NCI-H2227 treated with DMSO at 0.1 percent for 48 hours (cell line): ENCODE data around the gene IGFBP5.

ENCODE experiments used
- DNase-seq: peaks from one replicate; lab custom pipeline; 2025; lab: John Stamatoyannopoulos, UW

IGFBP5 gene

DNA sequence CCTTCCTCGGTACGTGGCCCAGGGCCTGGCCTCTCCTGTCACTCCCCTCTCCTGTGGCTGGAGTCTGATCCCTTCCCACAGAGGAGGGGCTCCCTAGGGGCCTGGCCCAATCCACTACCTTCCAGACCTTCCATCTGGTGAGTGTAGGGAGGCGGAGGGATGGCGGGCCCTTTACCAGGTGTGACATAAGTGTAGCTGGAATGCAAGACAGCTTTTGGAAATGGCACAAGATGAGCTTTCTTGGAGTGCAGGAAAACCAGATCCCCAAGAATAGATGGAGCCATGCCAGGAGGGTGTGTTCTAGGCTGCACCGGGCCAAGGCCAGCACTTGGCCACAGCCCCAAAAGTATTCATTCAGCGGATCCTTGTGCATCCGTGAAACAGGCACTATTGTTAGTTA lies 30.1 kb downstream of the IGFBP5 start:
- no peak for DNase-seq

DNA sequence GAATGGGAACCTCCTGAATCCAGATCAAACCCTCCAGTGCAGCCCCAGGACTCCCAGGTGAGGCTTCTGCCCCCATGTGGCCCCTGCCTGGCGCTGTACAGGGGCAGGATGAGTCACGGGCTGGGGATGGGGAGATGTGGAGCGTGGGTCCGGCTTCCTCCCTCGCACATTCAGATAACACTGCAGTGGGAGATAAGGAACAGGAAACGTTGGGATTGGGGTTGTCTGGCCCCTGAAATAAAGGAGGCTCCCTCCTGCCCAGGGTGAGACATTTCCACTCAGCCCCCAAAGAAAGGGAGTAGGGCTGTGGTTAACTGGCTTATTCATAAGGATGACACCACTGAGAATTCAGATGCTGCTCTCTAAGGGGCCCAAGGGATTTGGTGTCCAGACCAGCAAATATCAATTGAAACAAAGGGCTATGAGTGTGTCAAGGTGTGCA lies 30.7 kb downstream of the IGFBP5 start:
- no peak for DNase-seq

DNA sequence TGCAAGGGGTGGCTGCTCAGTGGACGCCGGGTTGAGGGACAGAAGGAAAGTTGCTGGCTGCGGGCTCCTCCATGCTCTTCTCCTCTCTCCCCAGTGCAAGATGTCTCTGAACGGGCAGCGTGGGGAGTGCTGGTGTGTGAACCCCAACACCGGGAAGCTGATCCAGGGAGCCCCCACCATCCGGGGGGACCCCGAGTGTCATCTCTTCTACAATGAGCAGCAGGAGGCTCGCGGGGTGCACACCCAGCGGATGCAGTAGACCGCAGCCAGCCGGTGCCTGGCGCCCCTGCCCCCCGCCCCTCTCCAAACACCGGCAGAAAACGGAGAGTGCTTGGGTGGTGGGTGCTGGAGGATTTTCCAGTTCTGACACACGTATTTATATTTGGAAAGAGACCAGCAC lies 31.5 kb downstream of the IGFBP5 start:
- no peak for DNase-seq

DNA sequence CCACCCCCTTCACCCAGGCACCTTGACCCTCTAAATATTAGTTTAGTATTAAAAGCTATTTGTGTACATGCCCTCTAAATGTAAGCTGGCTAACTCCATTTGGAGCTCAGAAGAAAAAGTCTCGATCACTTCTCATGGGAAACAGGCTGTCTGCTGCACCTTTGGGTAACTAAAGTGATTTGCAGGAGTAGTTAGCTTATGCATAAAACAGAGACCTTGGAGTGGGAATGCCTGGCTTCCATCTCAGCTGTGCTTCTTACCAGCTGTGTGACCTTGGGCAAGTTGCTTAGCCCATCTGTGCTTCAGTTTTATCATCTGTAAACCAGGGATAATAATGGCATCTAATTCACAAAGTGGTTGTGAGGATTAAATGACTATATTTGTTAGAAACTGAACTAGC lies 32.2 kb downstream of the IGFBP5 start:
- no peak for DNase-seq

DNA sequence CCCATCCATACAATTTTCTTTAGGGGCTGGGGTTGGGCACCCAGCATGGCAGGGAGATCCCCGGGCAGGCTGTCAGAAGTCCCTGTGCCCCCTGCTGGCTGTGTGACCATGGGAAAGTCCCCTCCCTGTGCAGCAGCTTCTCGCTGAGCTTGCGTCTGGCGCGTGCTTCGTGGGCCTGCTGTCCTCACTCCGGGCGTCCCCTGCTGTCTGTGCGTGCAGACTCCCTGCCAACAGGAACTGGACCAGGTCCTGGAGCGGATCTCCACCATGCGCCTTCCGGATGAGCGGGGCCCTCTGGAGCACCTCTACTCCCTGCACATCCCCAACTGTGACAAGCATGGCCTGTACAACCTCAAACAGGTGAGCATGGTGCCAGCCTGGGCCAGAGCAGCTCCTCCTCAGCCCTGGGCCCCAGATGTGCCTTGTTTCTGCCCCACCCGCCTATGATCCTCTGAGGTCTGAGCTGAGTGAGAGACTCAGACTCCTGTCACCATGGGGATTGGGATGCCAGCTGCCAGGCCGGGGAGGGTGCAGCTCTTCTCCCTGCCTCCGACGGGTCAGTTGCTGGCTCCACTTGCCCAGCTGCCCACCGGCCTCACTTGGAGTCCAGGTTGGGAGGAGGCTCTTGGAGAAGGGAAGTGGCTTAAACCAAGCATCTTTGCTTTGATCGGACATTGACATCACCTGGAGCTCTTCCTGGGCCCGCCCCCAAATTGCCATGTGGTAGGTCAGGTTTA lies 33.5 kb downstream of the IGFBP5 start:
- no peak for DNase-seq

DNA sequence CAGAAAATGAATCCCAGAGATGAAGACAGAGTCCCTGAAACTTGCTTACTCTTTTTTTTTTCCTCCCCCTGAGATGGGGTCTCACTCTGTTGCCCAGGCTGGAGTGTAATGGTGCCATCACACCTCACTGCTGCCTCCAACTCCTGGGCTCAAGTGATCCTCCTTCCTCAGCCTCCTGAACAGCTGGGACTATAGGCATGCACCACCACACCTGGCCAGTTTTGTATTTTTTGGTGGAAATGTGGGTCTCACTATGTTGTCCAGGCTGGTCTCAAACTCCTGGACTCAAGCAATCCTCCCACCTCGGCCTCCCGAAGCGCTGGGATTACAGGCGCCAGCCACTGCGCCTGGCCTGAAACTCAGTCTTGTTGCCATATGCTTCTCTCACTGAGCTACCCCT lies 34.3 kb downstream of the IGFBP5 start:
- no peak for DNase-seq

DNA sequence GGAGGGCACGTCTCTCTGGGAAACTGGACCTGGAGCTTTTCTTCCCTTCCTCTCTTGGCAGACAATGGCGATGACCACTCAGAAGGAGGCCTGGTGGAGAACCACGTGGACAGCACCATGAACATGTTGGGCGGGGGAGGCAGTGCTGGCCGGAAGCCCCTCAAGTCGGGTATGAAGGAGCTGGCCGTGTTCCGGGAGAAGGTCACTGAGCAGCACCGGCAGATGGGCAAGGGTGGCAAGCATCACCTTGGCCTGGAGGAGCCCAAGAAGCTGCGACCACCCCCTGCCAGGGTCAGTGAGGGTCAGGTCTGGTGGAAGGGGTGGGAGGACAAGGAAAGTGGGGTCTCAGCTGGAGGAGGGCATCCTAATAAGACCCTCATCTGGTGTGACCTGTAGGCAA lies 34.9 kb downstream of the IGFBP5 start:
- DNase-seq = no peak

DNA sequence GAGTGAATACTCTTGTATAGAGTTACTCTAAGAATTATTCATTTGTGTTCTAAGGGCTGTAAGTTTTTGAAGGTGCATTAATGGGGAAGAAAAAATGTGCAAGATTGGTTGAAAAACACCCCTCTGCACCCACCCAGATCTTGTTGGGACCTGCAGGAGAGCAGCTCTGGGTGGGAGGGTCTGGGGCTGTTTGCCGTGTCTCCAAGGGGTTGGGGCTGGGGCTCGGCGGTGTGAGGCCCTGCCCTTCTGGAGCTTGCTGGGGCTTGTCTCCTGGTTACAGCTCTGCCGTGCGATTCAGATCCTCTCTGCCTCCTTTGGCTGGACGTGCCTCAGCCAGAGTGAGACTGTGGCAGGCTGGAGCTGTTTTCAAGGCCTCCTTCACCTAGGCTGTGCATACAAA lies 36.1 kb downstream of the IGFBP5 start:
- DNase-seq = no peak

DNA sequence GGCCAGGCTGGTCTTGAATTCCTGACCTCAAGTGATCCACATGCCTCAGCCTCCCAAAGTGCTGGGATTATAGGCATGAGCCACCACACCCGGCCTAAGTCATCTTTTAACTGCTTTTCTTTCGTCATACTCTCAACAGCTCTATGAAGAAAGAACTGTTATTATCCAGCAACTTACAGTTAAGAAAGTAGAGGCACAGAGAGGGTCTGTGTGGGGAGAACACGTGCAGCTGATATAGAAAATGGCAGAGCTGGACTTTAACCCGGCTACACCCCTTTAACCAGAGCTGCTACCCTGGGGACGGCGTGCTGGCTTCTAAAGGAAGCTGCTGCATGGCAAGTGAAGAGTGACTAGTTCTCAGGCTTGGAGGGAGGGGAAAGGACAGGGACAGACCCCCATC lies 36.6 kb downstream of the IGFBP5 start:
- DNase-seq = no peak

DNA sequence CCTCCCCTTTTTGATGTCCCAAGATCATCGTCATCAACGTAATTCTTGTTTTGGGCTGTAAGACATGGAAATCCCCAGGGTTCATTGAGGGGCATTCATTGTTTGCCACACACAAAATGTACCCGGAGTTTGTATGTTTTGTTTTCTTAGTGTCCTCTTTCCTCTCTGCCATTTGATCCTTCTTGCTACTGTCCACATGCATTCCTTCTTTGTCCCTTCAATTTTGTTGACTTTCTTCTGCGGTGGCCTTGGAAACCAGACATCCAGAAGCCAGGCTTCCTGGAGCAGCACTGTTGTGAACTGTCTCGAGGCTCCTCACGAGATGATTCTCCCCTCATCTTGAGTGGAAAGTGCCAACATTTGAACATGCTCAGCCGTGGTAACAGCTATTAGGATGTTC lies 37.4 kb downstream of the IGFBP5 start:
- DNase-seq = no peak

DNA sequence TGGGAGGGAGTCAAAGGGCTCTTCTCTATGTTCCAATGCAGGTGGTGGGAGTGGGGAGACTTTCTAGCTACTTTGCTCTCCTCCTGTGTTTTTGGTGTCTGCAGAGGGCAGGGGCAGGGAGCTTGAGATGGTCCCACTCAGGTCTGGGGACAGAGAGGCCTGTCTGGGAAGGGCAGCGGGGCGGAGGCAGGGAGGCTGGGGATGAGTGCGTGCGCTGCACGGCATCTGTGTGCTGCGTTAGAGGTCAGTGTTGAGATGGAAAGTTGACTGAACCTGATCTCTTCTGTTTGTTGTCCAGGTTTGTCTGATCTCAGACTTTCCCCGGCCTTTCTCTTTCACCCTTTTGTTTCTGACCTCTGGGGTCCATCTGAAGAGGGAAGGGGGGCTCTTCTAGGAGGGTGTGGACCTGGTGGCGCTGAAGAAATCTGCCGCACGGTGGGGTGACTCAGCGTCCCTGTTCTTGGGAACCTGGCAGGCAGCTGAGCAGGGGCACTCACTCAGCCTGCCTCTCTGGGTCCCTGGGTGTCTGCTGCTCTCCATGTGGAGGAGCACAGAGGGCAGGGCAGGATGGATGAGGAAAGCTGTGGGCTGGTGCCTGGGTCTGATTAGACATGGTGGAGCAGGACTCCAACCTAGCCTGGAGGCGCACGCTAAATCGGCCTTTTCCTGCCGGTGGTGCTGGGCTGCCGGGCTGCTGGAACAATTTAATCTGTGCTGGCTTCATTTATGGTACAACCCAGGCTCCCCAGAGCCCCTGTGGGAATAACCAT lies 38.1 kb downstream of the IGFBP5 start:
- no peak for DNase-seq

DNA sequence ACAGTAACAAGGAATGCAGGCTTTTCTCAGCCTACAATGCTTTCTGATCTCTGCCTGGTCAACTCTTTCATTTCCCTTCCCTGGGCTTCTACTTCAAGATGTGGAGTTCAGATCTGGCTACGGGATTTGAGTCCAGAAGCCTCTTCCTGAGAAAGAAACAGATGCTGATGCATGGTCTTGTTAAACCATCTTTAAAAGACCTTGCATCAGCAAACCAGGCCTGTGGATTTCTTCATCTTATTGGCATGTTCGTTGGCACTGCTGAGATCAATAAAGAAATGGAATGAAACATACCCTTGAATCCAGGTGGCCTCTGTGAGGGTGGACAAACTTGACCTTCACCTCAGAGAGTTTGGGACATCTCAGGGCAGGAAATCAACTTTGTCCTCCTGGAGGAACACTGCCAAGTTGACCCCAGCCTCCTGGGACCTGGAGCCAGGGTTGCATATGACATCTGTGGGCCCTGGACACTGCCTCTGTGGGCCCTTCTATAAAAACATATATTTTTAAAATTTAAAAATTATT lies 40.8 kb downstream of the IGFBP5 start:
- no peak for DNase-seq

DNA sequence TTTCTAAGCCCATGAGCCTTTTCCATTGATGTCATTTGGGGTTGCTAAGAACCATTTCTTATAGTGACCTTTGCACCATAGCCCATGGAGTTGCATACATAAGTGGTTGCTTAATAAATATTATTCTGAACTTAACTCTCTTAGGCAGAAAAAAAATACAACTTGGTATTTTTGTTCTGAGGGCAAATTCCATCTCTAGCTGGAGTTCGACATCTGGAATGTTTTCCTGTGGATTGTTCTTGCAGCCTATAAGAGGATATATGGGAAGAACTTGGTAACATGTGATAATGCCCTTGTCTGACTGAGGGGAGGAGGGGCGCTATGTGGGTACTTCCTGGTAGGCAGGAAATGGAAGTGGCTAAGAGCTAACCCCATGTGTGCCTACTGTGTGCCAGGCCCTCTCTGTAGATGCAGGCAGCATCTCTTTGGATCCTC lies 41.4 kb downstream of the IGFBP5 start:
- DNase-seq = no peak

DNA sequence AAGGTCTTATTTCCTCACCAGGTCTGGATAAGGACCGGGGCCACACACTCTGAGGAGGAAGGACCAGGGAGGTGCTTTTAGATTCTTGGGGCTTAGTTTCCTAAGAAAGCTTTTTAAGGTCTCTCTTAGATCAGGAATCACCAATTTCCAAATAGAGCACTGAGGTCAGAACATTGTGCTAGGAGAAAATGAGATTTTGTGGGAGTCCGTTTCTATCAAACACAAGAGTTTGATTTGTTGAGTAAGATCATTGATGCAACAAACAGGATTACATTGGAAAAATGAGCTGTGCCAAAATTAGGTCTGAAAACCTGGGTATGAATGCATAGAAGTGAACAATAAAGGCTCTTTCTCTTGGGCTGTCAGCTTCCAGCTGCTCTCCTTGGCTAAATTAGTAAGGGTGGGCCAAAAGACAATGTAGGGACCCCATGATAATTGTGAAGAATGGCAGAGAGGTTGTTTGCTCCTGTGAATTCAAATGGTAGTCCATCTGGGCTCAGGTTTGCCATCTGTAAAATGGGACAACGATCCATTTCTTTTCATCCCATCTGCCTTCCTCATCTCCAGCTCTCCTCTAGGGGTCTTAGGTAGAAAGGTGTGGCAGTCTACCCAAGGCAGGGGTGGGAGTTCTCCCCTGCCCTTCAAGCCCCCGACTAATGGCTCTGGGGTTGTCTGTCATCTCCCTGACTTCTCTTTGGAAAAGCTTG lies 42.1 kb downstream of the IGFBP5 start:
- DNase-seq = no peak

DNA sequence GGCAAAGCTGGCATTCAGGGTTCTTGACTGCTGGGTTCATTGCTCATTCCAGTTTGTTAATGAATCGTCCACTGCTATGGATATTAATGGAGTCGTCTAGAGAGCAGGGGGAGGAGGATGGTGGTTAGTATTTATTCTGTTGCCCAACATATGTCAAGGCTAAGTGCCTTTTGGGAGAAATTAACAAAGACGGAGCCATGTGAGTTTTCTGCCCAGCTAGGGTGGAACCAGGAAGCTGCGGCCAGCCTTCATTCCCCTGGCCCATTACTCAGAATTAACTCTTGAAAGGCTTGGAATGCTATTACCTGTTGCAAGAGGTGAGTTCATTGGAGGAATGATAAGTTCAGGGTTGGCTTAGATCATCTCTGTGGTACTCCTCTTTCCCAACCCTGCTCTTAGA lies 42.8 kb downstream of the IGFBP5 start:
- no peak for DNase-seq

DNA sequence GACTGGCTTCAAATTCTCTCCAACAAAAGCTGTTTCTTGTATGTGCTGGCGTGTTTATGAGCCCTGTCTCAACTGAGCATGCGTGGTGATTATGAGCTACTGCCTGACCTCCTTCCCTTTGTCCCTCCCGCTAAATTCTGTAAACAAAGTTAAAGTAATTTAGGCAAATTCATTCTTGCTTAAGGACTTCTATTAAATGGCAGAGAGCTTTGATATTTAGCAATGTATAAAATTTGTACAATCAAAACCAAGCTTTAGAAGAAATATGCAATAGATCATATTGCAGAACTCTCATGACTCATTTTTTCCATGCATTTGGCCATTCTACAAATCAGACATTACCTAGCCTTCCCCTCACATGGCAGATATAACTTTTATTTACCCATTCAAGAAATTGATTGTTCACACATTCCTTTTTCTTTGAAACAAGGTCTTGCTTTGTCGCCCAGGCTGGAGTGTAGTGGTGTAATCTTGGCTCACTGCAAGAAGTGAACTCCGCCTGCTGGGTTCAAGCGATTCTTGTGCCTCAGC lies 43.9 kb downstream of the IGFBP5 start:
- no peak for DNase-seq

DNA sequence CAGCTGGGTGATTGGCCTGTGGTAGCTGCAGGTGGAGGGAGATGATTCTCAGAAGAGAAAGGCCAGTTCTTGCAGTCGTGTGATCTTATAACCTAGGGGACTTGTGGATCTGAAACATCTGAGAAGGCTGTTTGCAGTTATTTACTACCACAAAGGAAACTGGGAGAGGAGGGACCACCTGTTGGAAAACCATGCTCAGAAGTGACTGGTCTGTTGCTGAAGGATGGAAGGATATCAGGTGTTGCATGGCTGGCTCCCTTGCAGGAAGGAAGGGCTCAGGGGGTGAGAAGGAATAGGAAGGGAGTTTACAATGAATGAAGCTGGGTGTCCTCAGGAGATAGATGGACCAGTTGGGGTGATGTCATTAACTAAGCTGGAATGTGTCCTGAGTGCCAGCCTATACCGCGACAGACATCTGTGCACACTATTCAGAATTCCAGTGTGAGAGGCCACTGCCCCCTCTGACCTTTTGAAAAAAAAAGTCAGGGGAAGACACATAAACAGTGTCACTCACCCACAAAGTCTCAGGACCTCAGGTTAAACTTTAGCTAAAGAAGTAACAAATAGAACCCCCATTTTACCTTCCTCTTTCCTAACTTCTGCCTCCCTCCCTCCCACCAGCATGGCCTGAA lies 44.6 kb downstream of the IGFBP5 start:
- DNase-seq = no peak

DNA sequence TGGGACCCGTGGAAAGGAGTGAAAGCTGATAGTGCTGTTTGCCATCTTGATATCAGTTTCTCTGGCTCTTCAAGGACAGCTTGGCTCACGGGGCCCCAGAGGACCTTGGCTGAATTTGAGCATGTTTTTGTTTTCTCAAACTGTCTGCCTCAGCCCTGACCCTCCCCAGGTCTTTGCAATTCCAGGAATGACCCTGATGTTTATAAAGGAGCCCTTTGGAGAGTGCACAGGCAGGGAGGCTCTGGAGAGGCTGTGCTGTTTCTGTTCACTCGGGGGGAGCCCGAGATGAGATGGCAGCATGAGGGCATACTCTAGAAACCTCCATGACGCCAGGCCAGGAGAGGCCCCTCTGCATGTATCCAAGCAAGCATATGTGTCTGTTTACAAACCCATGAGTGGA lies 45.8 kb downstream of the IGFBP5 start:
- DNase-seq = no peak

DNA sequence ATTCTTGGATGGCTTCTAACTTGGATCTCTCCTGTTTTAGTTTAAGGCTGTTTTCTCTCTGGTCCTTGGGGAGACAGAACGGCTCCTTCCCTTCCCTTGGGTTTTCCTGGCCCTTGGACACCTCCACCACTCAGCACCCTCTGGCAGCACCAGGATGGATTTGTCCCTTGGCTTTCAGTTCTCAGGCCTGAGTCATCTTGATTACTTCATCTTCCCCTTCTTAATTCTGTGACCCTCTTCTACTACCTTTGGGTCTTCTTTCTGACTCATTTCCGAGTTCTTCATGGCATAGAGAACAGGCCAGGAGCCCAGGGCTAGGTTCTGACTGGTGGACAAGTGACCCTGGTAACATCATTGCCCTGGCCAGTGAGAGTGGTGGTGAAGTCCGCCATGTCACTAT lies 47.2 kb downstream of the IGFBP5 start:
- DNase-seq = no peak

DNA sequence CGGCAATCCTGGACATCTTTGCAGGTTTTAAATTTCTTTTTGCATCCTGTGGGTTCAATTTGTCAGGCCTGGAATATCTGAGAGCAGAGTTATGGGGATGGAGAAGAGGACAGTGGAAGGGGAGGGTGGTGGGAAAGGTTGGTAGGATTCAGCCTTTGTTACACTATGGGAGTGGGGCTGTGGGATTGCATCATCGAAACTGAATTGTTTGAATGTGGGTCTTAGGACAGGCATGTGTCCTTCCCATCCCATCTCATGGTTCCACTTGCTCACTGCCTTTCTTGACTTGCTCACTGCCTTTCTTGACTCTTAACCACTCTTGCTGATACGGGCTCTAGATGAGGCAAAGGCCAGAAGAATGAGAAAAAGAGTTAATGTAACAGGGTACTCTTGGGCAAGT lies 49.2 kb downstream of the IGFBP5 start:
- DNase-seq = no peak

DNA sequence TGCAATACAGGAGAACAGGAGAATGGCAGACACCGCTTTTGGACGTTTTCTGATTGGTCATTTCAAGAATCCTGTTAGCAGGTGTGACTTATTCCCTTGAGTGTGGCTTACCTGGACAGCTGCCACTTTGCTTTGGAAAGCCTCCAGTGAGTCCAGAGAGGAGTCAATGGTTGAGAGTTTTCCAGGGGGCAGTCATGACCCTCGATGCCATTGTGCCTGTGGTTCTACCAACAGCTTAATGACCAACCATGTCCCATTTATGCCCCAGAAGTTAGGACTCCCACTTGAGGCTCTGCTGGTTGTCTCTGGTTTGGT lies 49.8 kb downstream of the IGFBP5 start:
- no peak for DNase-seq
